K562 (cell line): ENCODE data around the gene ACOT7. TPM values are rescaled to one million over a fixed set of nuclear protein-coding genes. Genes with fewer than 3 reads are reported as not detected.

Experiments
- ATAC-seq: fragments of 200-7000 bp; cut with Tn5 transposase; 3 replicates; pipeline ENCODE4 v1.9.1; 2020; ENCODE audit warnings: moderate library complexity
- BruUV-seq: library from RNA; stranded (reverse); fragments of 400-500 nt; replicated peaks from 2 replicates; lab custom pipeline; 2021; lab: Mats Ljungman, UMichigan
- CTCF ChIA-PET: fragments of 300-600 bp; formaldehyde crosslinking; extraction: SDS; loops from one replicate; lab custom pipeline; 2021; ENCODE audit warnings: low intra/inter-chr PET ratio; lab: Yijun Ruan, JAX
- POLR2A ChIA-PET: fragments of 300-600, 350-650 bp; sonication (Branson Sonifier 250); formaldehyde crosslinking; extraction: SDS; loops from one replicate; lab custom pipeline; 2021; ENCODE audit warnings: antibody characterized with exemption, inconsistent platforms; lab: Yijun Ruan, JAX
- DNase-seq, 4 experiments: peaks; one replicate each; pipeline versions ENCODE4 v3.0.0 to v3.0.0-alpha.2; 2011 to 2018; ENCODE audit warnings: low spot score in 3 of 4, mixed read lengths in 3 of 4; ENCODE audit errors: extremely low read depth in 1 of 4
- FAIRE-seq: peaks from 2 replicates; lab custom pipeline; 2011; peaks lifted over from hg19 to GRCh38; lab: Jason Lieb, UNC
- H2AFZ ChIP-seq: 2 replicates; pipeline ENCODE4 v1.6.0; 2011; ENCODE audit warnings: low read depth, low read length, control low read depth, inconsistent platforms
- H3K27ac ChIP-seq: fragments of 200-600 bp; 3 replicates; pipeline ENCODE4 v1.8.0; 2011; ENCODE audit warnings: low read depth, mild to moderate bottlenecking, control low read depth, inconsistent platforms, low read length, moderate library complexity, mixed read lengths; ENCODE audit errors: extremely low read depth
- H3K27me3 ChIP-seq, 2 experiments: fragments of 300-600 bp in 1 of 2; 2 replicates in 1 of 2; 3 replicates in 1 of 2; pipeline versions ENCODE4 v1.6.0 to v1.8.0; 2011; ENCODE audit warnings: inconsistent platforms in 2 of 2, low read length in 2 of 2, mild to moderate bottlenecking in 1 of 2, mixed read lengths in 1 of 2, moderate library complexity in 1 of 2; ENCODE audit not compliant: control insufficient read depth in 2 of 2, insufficient read depth in 2 of 2
- H3K36me3 ChIP-seq: fragments of 300-600 bp; 3 replicates; pipeline ENCODE4 v1.8.0; 2011; ENCODE audit warnings: mild to moderate bottlenecking, low read length, inconsistent platforms; ENCODE audit not compliant: control insufficient read depth, insufficient read depth
- H3K4me1 ChIP-seq, 2 experiments: fragments of 200-600 bp in 1 of 2; replicated peaks in 1 of 2; 2 replicates in 1 of 2; 3 replicates in 1 of 2; pipeline versions ENCODE4 v1.5.1 to v1.8.0; 2011; ENCODE audit warnings: inconsistent platforms in 2 of 2, low read length in 2 of 2, mild to moderate bottlenecking in 1 of 2, mixed read lengths in 1 of 2, moderate library complexity in 1 of 2; ENCODE audit not compliant: control insufficient read depth in 2 of 2, insufficient read depth in 2 of 2
- H3K4me2 ChIP-seq: 2 replicates; pipeline ENCODE4 v1.6.1; 2011; ENCODE audit warnings: low read length, control low read depth, inconsistent platforms, mixed read lengths; ENCODE audit not compliant: insufficient read depth
- H3K4me3 ChIP-seq: fragments of 200-600 bp; sonication (generic), shearing (Covaris generic); 2 replicates; pipeline ENCODE4 v1.5.1; 2016; ENCODE audit warnings: control low read depth, inconsistent platforms
- H3K79me2 ChIP-seq: fragments of 200-600 bp; 3 replicates; pipeline ENCODE4 v1.8.0; 2011; ENCODE audit warnings: low read length, inconsistent platforms; ENCODE audit not compliant: control insufficient read depth, insufficient read depth
- H3K9ac ChIP-seq, 2 experiments: 2 replicates each; pipeline versions ENCODE4 v1.6.0 to v1.6.1; 2011; ENCODE audit warnings: low read depth in 2 of 2, low read length in 2 of 2, control low read depth in 1 of 2, inconsistent platforms in 1 of 2, mild to moderate bottlenecking in 1 of 2, mixed read lengths in 1 of 2; ENCODE audit not compliant: insufficient read depth in 1 of 2
- H3K9me1 ChIP-seq: one replicate; pipeline ENCODE4 v1.6.0; 2011; ENCODE audit warnings: inconsistent platforms, mild to moderate bottlenecking, low read length, moderate library complexity; ENCODE audit not compliant: control insufficient read depth, insufficient read depth
- H3K9me3 ChIP-seq: replicated peaks from 2 replicates; pipeline ENCODE4 v1.5.1; 2011; ENCODE audit warnings: low read depth, low read length, inconsistent platforms; ENCODE audit not compliant: control insufficient read depth, insufficient read depth
- H4K20me1 ChIP-seq: replicated peaks from 2 replicates; pipeline ENCODE4 v1.6.1; 2011; ENCODE audit warnings: low read length, inconsistent platforms, mixed read lengths; ENCODE audit not compliant: control insufficient read depth, insufficient read depth
- FUS ChIP-seq: fragments of 200-400 bp; formaldehyde crosslinking; optimal IDR thresholded peaks from 2 replicates; pipeline ENCODE3; 2017; ENCODE audit warnings: low read depth, low read length
- POLR2A ChIP-seq: fragments of 450-650 bp; conservative IDR thresholded peaks from 2 replicates; pipeline ENCODE4 v1.6.1; 2016
- WGBS: fragments of 100-300 bp; shearing (Covaris generic); methylation state at CpG from one replicate; pipeline ENCODE4 v1.1.6; 2016; ENCODE audit warnings: low coverage, mixed read lengths; ENCODE audit not compliant: insufficient coverage; ENCODE audit errors: missing lambda C conversion rate; 5-methylcytosine and 5-hydroxymethylcytosine counted together
- in situ Hi-C: fragments of 300-500 bp; cut with MboI; formaldehyde crosslinking; loops from 4 replicates; pipeline ENCODE4 v1.15.0; 2018; ENCODE audit warnings: inconsistent platforms, mixed read lengths
- intact Hi-C: fragments of 100-400 bp; cut with micrococcal nuclease; formaldehyde crosslinking; loops from 2 replicates; pipeline ENCODE4 v1.14.2; 2022
- polyA plus RNA-seq, 8 experiments: library from polyadenylated mRNA; depleted of rRNA in 4 of 8; stranded (reverse) in 5 of 8; unstranded in 3 of 8; fragments of >200 nt; fragmentation: Nextera tagmentation in 2 of 8; fragmentation: Illumina TruSeq in 1 of 8; extraction: Ambion mirVana in 2 of 8; extraction: Trizol in 1 of 8; gene quantifications; 2 replicates each; pipeline versions ENCODE4 v1.2.1 to v1.2.3, GENCODE V29; 2011 to 2014; ENCODE audit warnings: inconsistent platforms in 1 of 8, missing spikeins in 1 of 8
- total RNA-seq, 7 experiments: library from RNA; depleted of rRNA in 6 of 7; stranded (reverse); fragments of >200 nt in 6 of 7; fragmentation: Illumina TruSeq in 2 of 7; extraction: Trizol in 2 of 7; gene quantifications; 2 replicates each; pipeline versions ENCODE4 v1.2.1 to v1.2.3, GENCODE V29; 2011 to 2021; ENCODE audit warnings: low replicate concordance in 1 of 7
- TF ChIP-seq, protein P1 (sequence below), 2 experiments: fragments of 450-650 bp; IDR thresholded peaks; 2 replicates each; pipeline ENCODE4 v1.6.1; 2018; ENCODE audit warnings: mild to moderate bottlenecking in 2 of 2, low read depth in 1 of 2; ENCODE audit not compliant: partially characterized antibody in 2 of 2
- TF ChIP-seq, protein P2 (sequence below): sonication (generic); formaldehyde crosslinking; IDR thresholded peaks from 2 replicates; pipeline ENCODE4 v1.8.1; 2023; ENCODE audit warnings: mild to moderate bottlenecking, missing genetic modification reagents

The ACOT7 gene
- total and polyA plus RNA-seq, 9 of the 15 experiments (the other 6 are each of a cell fraction or from before 2014, with no cell fraction given) = 7.0 to 92.6 (median 37.2) TPM

DNA sequence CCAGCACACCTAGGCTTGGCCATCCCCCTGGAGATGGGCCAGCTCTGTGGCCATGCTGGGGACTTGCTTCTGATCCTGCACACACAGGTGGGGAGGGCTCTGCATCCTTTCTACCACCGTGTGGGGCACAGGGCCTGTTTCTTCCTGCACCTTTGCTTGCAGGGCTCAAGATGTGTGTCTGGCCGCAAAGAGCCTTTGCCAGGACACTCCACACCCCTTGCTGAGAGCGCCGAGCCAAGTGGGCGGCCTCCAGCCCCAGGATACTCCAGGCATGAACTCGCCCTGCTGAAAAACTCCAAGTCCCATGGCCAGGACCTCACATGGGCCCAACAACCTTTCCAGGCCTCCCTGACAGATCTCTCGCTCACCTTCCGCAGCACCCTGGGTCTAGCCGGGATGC, 121.1 kb downstream of the ACOT7 start (continued):
- TF ChIP-seq, protein P1, sequence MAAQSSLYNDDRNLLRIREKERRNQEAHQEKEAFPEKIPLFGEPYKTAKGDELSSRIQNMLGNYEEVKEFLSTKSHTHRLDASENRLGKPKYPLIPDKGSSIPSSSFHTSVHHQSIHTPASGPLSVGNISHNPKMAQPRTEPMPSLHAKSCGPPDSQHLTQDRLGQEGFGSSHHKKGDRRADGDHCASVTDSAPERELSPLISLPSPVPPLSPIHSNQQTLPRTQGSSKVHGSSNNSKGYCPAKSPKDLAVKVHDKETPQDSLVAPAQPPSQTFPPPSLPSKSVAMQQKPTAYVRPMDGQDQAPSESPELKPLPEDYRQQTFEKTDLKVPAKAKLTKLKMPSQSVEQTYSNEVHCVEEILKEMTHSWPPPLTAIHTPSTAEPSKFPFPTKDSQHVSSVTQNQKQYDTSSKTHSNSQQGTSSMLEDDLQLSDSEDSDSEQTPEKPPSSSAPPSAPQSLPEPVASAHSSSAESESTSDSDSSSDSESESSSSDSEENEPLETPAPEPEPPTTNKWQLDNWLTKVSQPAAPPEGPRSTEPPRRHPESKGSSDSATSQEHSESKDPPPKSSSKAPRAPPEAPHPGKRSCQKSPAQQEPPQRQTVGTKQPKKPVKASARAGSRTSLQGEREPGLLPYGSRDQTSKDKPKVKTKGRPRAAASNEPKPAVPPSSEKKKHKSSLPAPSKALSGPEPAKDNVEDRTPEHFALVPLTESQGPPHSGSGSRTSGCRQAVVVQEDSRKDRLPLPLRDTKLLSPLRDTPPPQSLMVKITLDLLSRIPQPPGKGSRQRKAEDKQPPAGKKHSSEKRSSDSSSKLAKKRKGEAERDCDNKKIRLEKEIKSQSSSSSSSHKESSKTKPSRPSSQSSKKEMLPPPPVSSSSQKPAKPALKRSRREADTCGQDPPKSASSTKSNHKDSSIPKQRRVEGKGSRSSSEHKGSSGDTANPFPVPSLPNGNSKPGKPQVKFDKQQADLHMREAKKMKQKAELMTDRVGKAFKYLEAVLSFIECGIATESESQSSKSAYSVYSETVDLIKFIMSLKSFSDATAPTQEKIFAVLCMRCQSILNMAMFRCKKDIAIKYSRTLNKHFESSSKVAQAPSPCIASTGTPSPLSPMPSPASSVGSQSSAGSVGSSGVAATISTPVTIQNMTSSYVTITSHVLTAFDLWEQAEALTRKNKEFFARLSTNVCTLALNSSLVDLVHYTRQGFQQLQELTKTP (IDR thresholded peaks at IDR 0.05; ENCODE audit: low read depth in 1 of 2, partially characterized antibody in 2 of 2) = no peak
- no peak for TF ChIP-seq POLR2A

DNA sequence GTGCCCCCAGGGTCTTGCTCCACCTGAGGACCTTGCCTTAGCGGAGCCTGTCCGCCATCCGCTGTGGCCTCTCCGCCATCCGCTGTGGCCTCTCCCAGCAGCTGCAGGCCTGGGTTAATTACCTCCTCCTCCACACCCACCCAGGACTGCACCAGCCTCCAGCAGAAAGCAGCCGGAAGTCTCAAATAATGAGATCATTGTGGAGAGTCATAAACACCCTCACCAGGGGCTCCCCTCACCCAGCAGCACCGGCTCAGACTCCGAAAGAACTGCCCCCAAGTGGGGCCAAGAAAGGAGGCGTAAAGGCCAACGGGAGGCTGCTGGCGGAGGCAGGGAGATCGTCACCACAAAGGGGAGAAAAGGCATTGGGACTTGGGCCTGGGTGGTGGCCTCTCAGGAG, 122.0 kb downstream of the ACOT7 start:
- Histone ChIP-seq H3K9me1 (no peaks in the 10 kb centered on the region), H3K4me2 (no peak overlapping the region), H2AFZ (no peak overlapping the region), H3K27me3 (no peaks in the 10 kb centered on the region), H3K9ac (peak overlapping the region in 1 of 2 experiments; percentile 47; a peak in 1 of 4 replicates), H3K4me3 (no peak overlapping the region), H3K9me3 (no peaks in the 10 kb centered on the region), H3K79me2 (no peaks in the 10 kb centered on the region), H3K4me1 (peaks cover 4 to 75% of the 10 kb centered on the region in 2 experiments; a peak in 4 of 5 replicates), H4K20me1 (peaks cover 14% of the 10 kb centered on the region; the same call in 1 of the 2 replicates), H3K27ac (no peak overlapping the region)
- BruUV-seq = no TSS peak
- in situ Hi-C loops = loop anchor here (25.0 kb wide), 1 partner anchor 941 kb away; no protein-coding TSS in a partner anchor
- no peak for ATAC-seq
- TF ChIP-seq FUS = no peak
- TF ChIP-seq, protein P2, sequence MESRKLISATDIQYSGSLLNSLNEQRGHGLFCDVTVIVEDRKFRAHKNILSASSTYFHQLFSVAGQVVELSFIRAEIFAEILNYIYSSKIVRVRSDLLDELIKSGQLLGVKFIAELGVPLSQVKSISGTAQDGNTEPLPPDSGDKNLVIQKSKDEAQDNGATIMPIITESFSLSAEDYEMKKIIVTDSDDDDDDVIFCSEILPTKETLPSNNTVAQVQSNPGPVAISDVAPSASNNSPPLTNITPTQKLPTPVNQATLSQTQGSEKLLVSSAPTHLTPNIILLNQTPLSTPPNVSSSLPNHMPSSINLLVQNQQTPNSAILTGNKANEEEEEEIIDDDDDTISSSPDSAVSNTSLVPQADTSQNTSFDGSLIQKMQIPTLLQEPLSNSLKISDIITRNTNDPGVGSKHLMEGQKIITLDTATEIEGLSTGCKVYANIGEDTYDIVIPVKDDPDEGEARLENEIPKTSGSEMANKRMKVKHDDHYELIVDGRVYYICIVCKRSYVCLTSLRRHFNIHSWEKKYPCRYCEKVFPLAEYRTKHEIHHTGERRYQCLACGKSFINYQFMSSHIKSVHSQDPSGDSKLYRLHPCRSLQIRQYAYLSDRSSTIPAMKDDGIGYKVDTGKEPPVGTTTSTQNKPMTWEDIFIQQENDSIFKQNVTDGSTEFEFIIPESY = peak; percentile 85
- TF ChIP-seq, all 486 proteins: peak for 1
- ChIA-PET POLR2A (no interaction called here), CTCF (no interaction called here)
- 68% methylated on average over 12 of the region's 12 CpGs for WGBS
- DNase-seq (no peak), FAIRE-seq (no peak)
- H3K36me3 ChIP-seq = no peaks in the 10 kb centered on the region
- intact Hi-C loops = no loop called here
